ENCODE measurements around the gene SEPTIN1. TPM values are rescaled to one million over a fixed set of nuclear protein-coding genes. Genes with fewer than 3 reads are reported as not detected.
"Not testable (repeated sequence)": the region's sequence is repeated elsewhere in the genome, so short reads cannot be mapped to it uniquely, and the experiment has no call there.

SEPTIN1 gene
- total RNA-seq, 1 experiment from 2014 or later = not detected

- in situ Hi-C loops (cut with HindIII; ENCODE audit: low pct_unique_long_range_greater_than_20kb, low sequenced_read_pairs) = not testable (repeated sequence)
- DNase-seq (ENCODE audit: low read depth, low spot score) = peak; percentile 68
These were observed 47.2 kb downstream of the SEPTIN1 start for GRCh38 chr16:30335028-30335597.

DNA sequence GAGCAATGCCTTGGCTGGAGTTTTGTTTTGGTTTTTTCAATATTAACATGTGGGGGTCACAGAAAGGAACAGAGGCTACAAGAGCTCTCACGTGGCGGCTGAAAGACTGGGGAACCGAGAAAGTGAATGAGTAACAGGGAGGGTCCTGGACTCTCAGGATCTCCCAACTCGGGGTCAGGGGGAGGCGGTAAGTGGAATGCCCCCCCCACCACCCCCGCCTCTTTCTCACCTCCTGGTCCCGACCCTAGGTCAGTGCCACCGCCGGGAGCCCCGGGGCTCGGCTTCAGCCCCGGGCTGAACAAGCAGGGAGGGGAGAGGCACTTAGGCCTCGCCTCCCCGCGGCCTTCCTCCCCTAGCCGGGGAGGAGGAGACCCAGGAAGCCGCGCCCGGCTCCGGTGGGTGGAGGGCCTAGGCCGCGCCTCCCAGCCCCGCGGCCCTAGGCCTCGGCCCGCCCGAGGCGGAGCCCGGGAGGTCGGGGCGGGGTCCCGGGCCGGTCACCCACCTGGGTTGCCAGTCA is 47.8 kb downstream of the SEPTIN1 start:
- in situ Hi-C loops (cut with HindIII; ENCODE audit: low pct_unique_long_range_greater_than_20kb, low sequenced_read_pairs) = not testable (repeated sequence)

More for the DNA sequence above, 47.8 kb downstream of the SEPTIN1 start:
- peak; percentile 72 for DNase-seq (ENCODE audit: low read depth, low spot score)

Small RNA genes within 50 kb of the gene (small RNA-seq; reads per million reads assigned to genes)
- 0.10 to 0.64 reads per million in 2 experiments for gene RF00406

Other genes starting within 250 kb of the SEPTIN1 start
- gene CORO1A, start 199.0 kb downstream of the SEPTIN1 start, total RNA-seq (2014; rRNA removed; shearing (Covaris generic)) = 0.08 TPM in 1 of 2 replicates, not detected in the other
- gene BOLA2B, start 188.9 kb downstream of the SEPTIN1 start, total RNA-seq (2014; rRNA removed; shearing (Covaris generic)) = 24.0 and 30.6 TPM in 2 replicates
- gene SLX1A, start 188.7 kb downstream of the SEPTIN1 start, total RNA-seq (2014; rRNA removed; shearing (Covaris generic)) = 23.9 and 27.8 TPM in 2 replicates
- 1.4 and 3.6 TPM in 2 replicates for gene SULT1A3, start 183.3 kb downstream of the SEPTIN1 start, total RNA-seq (2014; rRNA removed; shearing (Covaris generic))
- gene NPIPB13, start 134.1 kb downstream of the SEPTIN1 start, total RNA-seq (2014; rRNA removed; shearing (Covaris generic)) = 0.90 and 0.95 TPM in 2 replicates
- 38.8 and 43.5 TPM in 2 replicates for gene CD2BP2, start 27.3 kb downstream of the SEPTIN1 start, total RNA-seq (2014; rRNA removed; shearing (Covaris generic))
- 12.6 and 14.6 TPM in 2 replicates for gene TBC1D10B, start 12.1 kb downstream of the SEPTIN1 start, total RNA-seq (2014; rRNA removed; shearing (Covaris generic))
- not detected in 2 replicates for gene MYL11, start 7.8 kb downstream of the SEPTIN1 start, total RNA-seq (2014; rRNA removed; shearing (Covaris generic))
- gene ZNF48, start 12.9 kb upstream of the SEPTIN1 start, total RNA-seq (2014; rRNA removed; shearing (Covaris generic)) = 0.64 and 0.95 TPM in 2 replicates
- 3.7 and 7.2 TPM in 2 replicates for gene ZNF771, start 25.0 kb upstream of the SEPTIN1 start, total RNA-seq (2014; rRNA removed; shearing (Covaris generic))
- gene DCTPP1, start 47.5 kb upstream of the SEPTIN1 start, total RNA-seq (2014; rRNA removed; shearing (Covaris generic)) = 11.9 and 21.7 TPM in 2 replicates
- gene SEPHS2, start 63.3 kb upstream of the SEPTIN1 start, total RNA-seq (2014; rRNA removed; shearing (Covaris generic)) = 5.4 and 7.9 TPM in 2 replicates
- not detected in 2 replicates for gene ITGAL, start 90.2 kb upstream of the SEPTIN1 start, total RNA-seq (2014; rRNA removed; shearing (Covaris generic))
- gene ZNF768, start 144.0 kb upstream of the SEPTIN1 start, total RNA-seq (2014; rRNA removed; shearing (Covaris generic)) = 40.4 and 43.1 TPM in 2 replicates
- 4.1 and 4.6 TPM in 2 replicates for gene ZNF747, start 152.3 kb upstream of the SEPTIN1 start, total RNA-seq (2014; rRNA removed; shearing (Covaris generic))
- 4.1 and 4.9 TPM in 2 replicates for gene ZNF764, start 175.8 kb upstream of the SEPTIN1 start, total RNA-seq (2014; rRNA removed; shearing (Covaris generic))
- 16.3 and 23.4 TPM in 2 replicates for gene ZNF688, start 189.2 kb upstream of the SEPTIN1 start, total RNA-seq (2014; rRNA removed; shearing (Covaris generic))
- 12.1 and 13.0 TPM in 2 replicates for gene ZNF785, start 203.1 kb upstream of the SEPTIN1 start, total RNA-seq (2014; rRNA removed; shearing (Covaris generic))
- gene ZNF689, start 227.8 kb upstream of the SEPTIN1 start, total RNA-seq (2014; rRNA removed; shearing (Covaris generic)) = 23.0 TPM in 2 replicates